H9 (cell line): ENCODE data around the gene ZBTB17. TPM values are rescaled to one million over a fixed set of nuclear protein-coding genes. Genes with fewer than 3 reads are reported as not detected.

Experiments used
- DNase-seq: peaks from one replicate; pipeline ENCODE4 v3.0.0-alpha.2; 2017
- H2AFZ ChIP-seq: one replicate; pipeline ENCODE4 v1.6.1; 2013; ENCODE audit warnings: mild to moderate bottlenecking, low read length, control low read depth, moderate library complexity
- H2AK5ac ChIP-seq: 2 replicates; pipeline ENCODE4 v1.6.1; 2013; ENCODE audit warnings: low read length, control low read depth, mixed read lengths; ENCODE audit not compliant: insufficient read length
- H2BK120ac ChIP-seq: one replicate; pipeline ENCODE4 v1.6.1; 2013; ENCODE audit warnings: low read depth, mild to moderate bottlenecking, low read length, control low read depth, inconsistent platforms; ENCODE audit not compliant: poor library complexity, severe bottlenecking
- H2BK12ac ChIP-seq: 2 replicates; pipeline ENCODE4 v1.6.1; 2013; ENCODE audit warnings: low read length, control low read depth, mixed read lengths, low read depth; ENCODE audit not compliant: insufficient read length
- H2BK15ac ChIP-seq: 2 replicates; pipeline ENCODE4 v1.6.1; 2013; ENCODE audit warnings: low read depth, low read length, control low read depth
- H2BK20ac ChIP-seq: one replicate; pipeline ENCODE4 v1.6.1; 2013; ENCODE audit warnings: low read depth, mild to moderate bottlenecking, low read length, control low read depth, inconsistent platforms; ENCODE audit not compliant: poor library complexity, severe bottlenecking
- H2BK5ac ChIP-seq: 2 replicates; pipeline ENCODE4 v1.6.1; 2013; ENCODE audit warnings: low read length, control low read depth, mixed read lengths; ENCODE audit not compliant: insufficient read length
- H3K14ac ChIP-seq: 2 replicates; pipeline ENCODE4 v1.6.1; 2013; ENCODE audit warnings: low read length, control low read depth; ENCODE audit not compliant: insufficient read depth
- H3K18ac ChIP-seq: 2 replicates; pipeline ENCODE4 v1.6.1; 2013; ENCODE audit warnings: low read depth, mild to moderate bottlenecking, mixed read lengths, low read length, control low read depth; ENCODE audit not compliant: insufficient read length
- H3K23ac ChIP-seq: 2 replicates; pipeline ENCODE4 v1.6.1; 2013; ENCODE audit warnings: low read length, control low read depth, mixed read lengths, low read depth; ENCODE audit not compliant: insufficient read length
- H3K23me2 ChIP-seq: 2 replicates; pipeline ENCODE4 v1.6.1; 2013; ENCODE audit warnings: low read depth, mild to moderate bottlenecking, mixed read lengths, low read length, control low read depth; ENCODE audit not compliant: insufficient read length, poor library complexity, severe bottlenecking
- H3K27ac ChIP-seq: 2 replicates; pipeline ENCODE4 v1.5.1; 2013; ENCODE audit warnings: low read length, control low read depth, mixed read lengths, low read depth; ENCODE audit not compliant: insufficient read length
- H3K27me3 ChIP-seq: 2 replicates; pipeline ENCODE4 v1.6.1; 2013; ENCODE audit warnings: low read length, control low read depth, inconsistent platforms; ENCODE audit not compliant: insufficient read depth
- H3K4ac ChIP-seq: 2 replicates; pipeline ENCODE4 v1.6.1; 2013; ENCODE audit warnings: low read depth, mild to moderate bottlenecking, control low read depth, inconsistent platforms, low read length, moderate library complexity
- H3K4me1 ChIP-seq: 2 replicates; pipeline ENCODE4 v1.6.1; 2013; ENCODE audit warnings: low read length, control low read depth, inconsistent platforms; ENCODE audit not compliant: insufficient read depth
- H3K4me2 ChIP-seq: 2 replicates; pipeline ENCODE4 v1.6.1; 2013; ENCODE audit warnings: low read length, control low read depth, mixed read lengths; ENCODE audit not compliant: insufficient read length, insufficient read depth
- H3K56ac ChIP-seq: 2 replicates; pipeline ENCODE4 v1.6.1; 2013; ENCODE audit warnings: low read depth, mild to moderate bottlenecking, mixed read lengths, low read length, control low read depth; ENCODE audit not compliant: insufficient read length
- H3K79me1 ChIP-seq: 2 replicates; pipeline ENCODE4 v1.6.1; 2013; ENCODE audit warnings: low read depth, mild to moderate bottlenecking, moderate library complexity, low read length, control low read depth, inconsistent platforms; ENCODE audit not compliant: insufficient read depth, poor library complexity, severe bottlenecking
- H3K79me2 ChIP-seq: 2 replicates; pipeline ENCODE4 v1.6.1; 2013; ENCODE audit warnings: low read length, control low read depth, inconsistent platforms; ENCODE audit not compliant: insufficient read depth
- H3K9ac ChIP-seq: 2 replicates; pipeline ENCODE4 v1.6.1; 2013; ENCODE audit warnings: low read length, control low read depth, mixed read lengths; ENCODE audit not compliant: insufficient read length; ENCODE audit errors: extremely low read depth
- H3K9me3 ChIP-seq: one replicate; pipeline ENCODE4 v1.6.1; 2013; ENCODE audit warnings: low read depth, low read length, inconsistent platforms; ENCODE audit not compliant: control insufficient read depth
- H3T11ph ChIP-seq: one replicate; pipeline ENCODE4 v1.6.1; 2013; ENCODE audit warnings: mild to moderate bottlenecking, low read length, control low read depth, inconsistent platforms
- H4K20me1 ChIP-seq: one replicate; pipeline ENCODE4 v1.6.1; 2013; ENCODE audit not compliant: control insufficient read depth, insufficient read length, insufficient read depth
- H4K5ac ChIP-seq: 2 replicates; pipeline ENCODE4 v1.6.1; 2013; ENCODE audit warnings: low read depth, mild to moderate bottlenecking, mixed read lengths, low read length, control low read depth; ENCODE audit not compliant: insufficient read length
- H4K8ac ChIP-seq: replicated peaks from 2 replicates; pipeline ENCODE4 v1.6.1; 2013; ENCODE audit warnings: low read length, control low read depth, mixed read lengths, low read depth; ENCODE audit not compliant: insufficient read length
- H4K91ac ChIP-seq: 2 replicates; pipeline ENCODE4 v1.6.1; 2013; ENCODE audit warnings: low read depth, mild to moderate bottlenecking, moderate library complexity, mixed read lengths, low read length, control low read depth; ENCODE audit not compliant: insufficient read length
- H3K27ac Mint-ChIP-seq, 3 experiments: 2 replicates in 2 of 3; 3 replicates in 1 of 3; pipeline ENCODE4 v1.8.0; 2020 to 2021; ENCODE audit warnings: mixed read lengths in 3 of 3, mild to moderate bottlenecking in 1 of 3, moderate library complexity in 1 of 3
- H3K27me3 Mint-ChIP-seq: 2 replicates; pipeline ENCODE4 v1.8.0; 2021; ENCODE audit warnings: low read depth, mild to moderate bottlenecking, moderate library complexity, mixed read lengths
- H3K36me3 Mint-ChIP-seq, 3 experiments: 2 replicates in 2 of 3; 3 replicates in 1 of 3; pipeline ENCODE4 v1.8.0; 2020 to 2021; ENCODE audit warnings: low read depth in 3 of 3, mixed read lengths in 3 of 3; ENCODE audit not compliant: insufficient read depth in 1 of 3
- H3K4me1 Mint-ChIP-seq, 2 experiments: 2 replicates each; pipeline ENCODE4 v1.8.0; 2020; ENCODE audit warnings: mixed read lengths in 2 of 2
- H3K4me3 Mint-ChIP-seq, 2 experiments: 2 replicates in 1 of 2; 3 replicates in 1 of 2; pipeline ENCODE4 v1.8.0; 2020 to 2021; ENCODE audit warnings: mild to moderate bottlenecking in 2 of 2, mixed read lengths in 2 of 2, moderate library complexity in 1 of 2
- H3K9me3 Mint-ChIP-seq, 2 experiments: 2 replicates in 1 of 2; 3 replicates in 1 of 2; pipeline ENCODE4 v1.8.0; 2020; ENCODE audit warnings: mild to moderate bottlenecking in 2 of 2, mixed read lengths in 2 of 2, moderate library complexity in 1 of 2
- CTCF ChIP-seq: fragments of 200-600 bp; sonication (generic); conservative IDR thresholded peaks from 3 replicates; pipeline ENCODE4 v1.8.0; 2021; ENCODE audit warnings: antibody characterized with exemption, mild to moderate bottlenecking
- WGBS: extraction: QIAGEN DNeasy Blood & Tissue Kit; methylation state at CpG from one replicate; pipeline ENCODE4 v1.1.7; 2013; ENCODE audit warnings: missing lambda C conversion rate, low lambda C conversion rate, mixed read lengths; ENCODE audit not compliant: insufficient read length; ENCODE audit errors: extremely low coverage; 5-methylcytosine and 5-hydroxymethylcytosine counted together
- total RNA-seq: library from RNA; stranded (reverse); gene quantifications from 2 replicates; pipeline ENCODE4 v1.2.1, GENCODE V29; 2021

Gene ZBTB17
- total RNA-seq, 1 experiment from 2014 or later: 16.5 TPM

GRCh38 chr1:15997076-15997585 is 21.2 kb upstream of the ZBTB17 start:
- Histone ChIP-seq H4K5ac (no peak overlapping the region), H4K91ac (no peak overlapping the region), H3K27ac (no peak overlapping the region), H2BK5ac (no peak overlapping the region), H3K4ac (no peak overlapping the region), H3K14ac (no peak overlapping the region), H2AFZ (no peak overlapping the region), H3K9ac (no peak overlapping the region), H4K8ac (no peak overlapping the region), H3K79me2 (no peaks in the 10 kb centered on the region), H3K23ac (no peak overlapping the region), H3K9me3 (no peaks in the 10 kb centered on the region), H3K4me1 (no peaks in the 10 kb centered on the region), H2AK5ac (no peak overlapping the region), H3K18ac (no peak overlapping the region), H2BK15ac (no peak overlapping the region), H3K79me1 (no peaks in the 10 kb centered on the region), H3K27me3 (no peaks in the 10 kb centered on the region), H3K56ac (no peak overlapping the region), H3K23me2 (no peaks in the 10 kb centered on the region), H2BK120ac (no peak overlapping the region), H4K20me1 (no peaks in the 10 kb centered on the region), H3T11ph (no peak overlapping the region), H3K4me2 (no peak overlapping the region), H2BK12ac (no peak overlapping the region), H2BK20ac (no peak overlapping the region)
- Mint-ChIP-seq H3K4me3 (no peak overlapping the region), H3K9me3 (no peaks in the 10 kb centered on the region), H3K27ac (no peak overlapping the region), H3K36me3 (no peaks in the 10 kb centered on the region), H3K4me1 (no peaks in the 10 kb centered on the region), H3K27me3 (peaks cover 27% of the 10 kb centered on the region)
- WGBS: no CpG with 5 or more reads among the region's 9 CpGs
- DNase-seq: no peak
- TF ChIP-seq CTCF: no peak
